Tibial artery (tissue), 4 donors: Measurements from ENCODE around the gene MPHOSPH9.

Source experiments
- DNase-seq, 2 donors: peaks; one replicate each; pipeline ENCODE4 v3.0.0-alpha.2; 2019
- H3K27ac ChIP-seq, 2 donors: fragments of 200-600 bp; sonication (generic) in 1 of 2; 1 replicate in 1 of 2; 2 replicates in 1 of 2; pipeline ENCODE4 v1.5.1; 2018 to 2019; ENCODE audit warnings: mild to moderate bottlenecking in 1 of 2
- H3K27me3 ChIP-seq, 2 donors: fragments of 200-600 bp; sonication (generic) in 1 of 2; one replicate each; pipeline versions ENCODE4 v1.5.1 to v1.6.0; 2016 to 2019
- H3K36me3 ChIP-seq, 3 donors: fragments of 200-600 bp; sonication (generic) in 2 of 3; one replicate each; pipeline ENCODE4 v1.5.1; 2016 to 2019; ENCODE audit warnings: mild to moderate bottlenecking in 2 of 3
- H3K4me1 ChIP-seq, 4 donors: fragments of 200-600 bp; sonication (generic) in 2 of 4; 1 replicate in 3 of 4; 2 replicates in 1 of 4; pipeline ENCODE4 v1.5.1; 2016 to 2019
- H3K4me3 ChIP-seq, 2 donors: fragments of 200-600 bp; sonication (generic) in 1 of 2; 1 replicate in 1 of 2; 2 replicates in 1 of 2; pipeline ENCODE4 v1.5.1; 2018 to 2019; ENCODE audit warnings: mild to moderate bottlenecking in 2 of 2
- H3K9me3 ChIP-seq, 3 donors: fragments of 200-600 bp; sonication (generic) in 1 of 3; one replicate each; pipeline ENCODE4 v1.5.1; 2016 to 2019
- CTCF ChIP-seq, 2 experiments: fragments of 200-600 bp in 1 of 2; fragments of 450-650 bp in 1 of 2; IDR thresholded peaks; one replicate each; pipeline ENCODE4 v1.5.1; 2017 to 2019; ENCODE audit warnings: antibody characterized with exemption in 2 of 2, mild to moderate bottlenecking in 1 of 2, moderate library complexity in 1 of 2
- intact Hi-C: fragments of 100-400 bp; cut with DNase I; formaldehyde crosslinking; loops from one replicate; pipeline ENCODE4 v1.15.0; 2023; ENCODE audit warnings: low total_unique reads

Gene MPHOSPH9

GRCh38 chr12:123119808-123120207 is 113.1 kb downstream of the MPHOSPH9 start:
- no peak for TF ChIP-seq CTCF (IDR thresholded peaks at IDR 0.05)
- H3K4me1 ChIP-seq, result peaks cover 11 to 21% (median 16%) of the 10 kb centered on the region in 4 donors

GRCh38 chr12:123118497-123118896 is 114.4 kb downstream of the MPHOSPH9 start:
- intact Hi-C loops, result no loop called here
- H3K36me3 ChIP-seq, result no peaks in the 10 kb centered on the region
- H3K27me3 ChIP-seq, result no peaks in the 10 kb centered on the region
- H3K27ac ChIP-seq, result no peak overlapping the region
- no peak overlapping the region for H3K4me3 ChIP-seq
- no peaks in the 10 kb centered on the region for H3K9me3 ChIP-seq
- TF ChIP-seq CTCF (IDR thresholded peaks at IDR 0.05), result no peak
- no peak for DNase-seq
- H3K4me1 ChIP-seq, result peaks cover 12 to 33% (median 22%) of the 10 kb centered on the region in 4 donors

More at GRCh38 chr12:123119808-123120207, 113.1 kb downstream of the MPHOSPH9 start:
- intact Hi-C loops, result no loop called here
- H3K9me3 ChIP-seq, result no peaks in the 10 kb centered on the region
- no peaks in the 10 kb centered on the region for H3K36me3 ChIP-seq
- H3K4me3 ChIP-seq, result no peak overlapping the region
- no peaks in the 10 kb centered on the region for H3K27me3 ChIP-seq
- no peak for DNase-seq
- H3K27ac ChIP-seq, result no peak overlapping the region

GRCh38 chr12:123115409-123116121 is 117.4 kb downstream of the MPHOSPH9 start:
- Histone ChIP-seq H3K4me3 (no peak overlapping the region), H3K27ac (peak overlapping the region; percentile 62 to 71), H3K9me3 (no peaks in the 10 kb centered on the region), H3K27me3 (no peaks in the 10 kb centered on the region), H3K4me1 (peaks cover 12 to 47% (median 27%) of the 10 kb centered on the region in 4 donors), H3K36me3 (no peaks in the 10 kb centered on the region)
- no peak for TF ChIP-seq CTCF (IDR thresholded peaks at IDR 0.05)
- peak; percentile 83 to 89 for DNase-seq
- intact Hi-C loops, result no loop called here

- intact Hi-C loops, result no loop called here
- Histone ChIP-seq H3K4me3 (no peak overlapping the region), H3K4me1 (peaks cover 12 to 47% (median 27%) of the 10 kb centered on the region in 4 donors), H3K36me3 (no peaks in the 10 kb centered on the region), H3K27ac (peak overlapping the region; percentile 62 to 71), H3K27me3 (no peaks in the 10 kb centered on the region), H3K9me3 (no peaks in the 10 kb centered on the region)
- no peak for DNase-seq
- no peak for TF ChIP-seq CTCF (IDR thresholded peaks at IDR 0.05)
These were observed 118.4 kb downstream of the MPHOSPH9 start for GRCh38 chr12:123114304-123115083.

GRCh38 chr12:123113026-123113425 is 119.9 kb downstream of the MPHOSPH9 start:
- Histone ChIP-seq H3K9me3 (no peaks in the 10 kb centered on the region), H3K27ac (no peak overlapping the region), H3K36me3 (peaks cover 0 to 13% (median 0%) of the 10 kb centered on the region in 3 donors), H3K4me3 (no peak overlapping the region), H3K4me1 (peaks cover 12 to 47% (median 27%) of the 10 kb centered on the region in 4 donors), H3K27me3 (no peaks in the 10 kb centered on the region)
- TF ChIP-seq CTCF (IDR thresholded peaks at IDR 0.05), result no peak
- intact Hi-C loops, result no loop called here
- no peak for DNase-seq
